HAP-1 (cell line): ENCODE results near the gene BBS7.

ENCODE experiments used
- DNase-seq, 2 experiments: peaks; one replicate each; pipeline ENCODE4 v3.0.0-alpha.2; 2016 to 2020; ENCODE audit warnings: low spot score in 2 of 2
- H3K27me3 ChIP-seq: fragments of 250-450 bp; sonication (Bioruptor Pico); 2 replicates; pipeline ENCODE4 v1.5.1; 2020; ENCODE audit warnings: low read depth, mild to moderate bottlenecking, moderate library complexity
- H3K36me3 ChIP-seq: fragments of 250-450 bp; sonication (Bioruptor Pico); replicated peaks from 2 replicates; pipeline ENCODE4 v1.5.1; 2020; ENCODE audit warnings: mild to moderate bottlenecking
- H3K4me1 ChIP-seq: fragments of 250-450 bp; sonication (Bioruptor Pico); 2 replicates; pipeline ENCODE4 v1.5.1; 2020; ENCODE audit warnings: mild to moderate bottlenecking
- H3K4me3 ChIP-seq: fragments of 250-450 bp; sonication (Bioruptor Pico); 2 replicates; pipeline ENCODE4 v1.5.1; 2020; ENCODE audit warnings: mild to moderate bottlenecking, moderate library complexity
- H3K9me3 ChIP-seq: fragments of 250-450 bp; sonication (Bioruptor Pico); 2 replicates; pipeline ENCODE4 v1.5.1; 2020; ENCODE audit warnings: mild to moderate bottlenecking, moderate library complexity
- in situ Hi-C: fragments of 300-500 bp; cut with MboI; formaldehyde crosslinking; loops from 3 replicates; pipeline ENCODE4 v1.14.3; 2020; ENCODE audit warnings: low sequenced_read_pairs, inconsistent platforms, mixed read lengths

BBS7 gene

DNA sequence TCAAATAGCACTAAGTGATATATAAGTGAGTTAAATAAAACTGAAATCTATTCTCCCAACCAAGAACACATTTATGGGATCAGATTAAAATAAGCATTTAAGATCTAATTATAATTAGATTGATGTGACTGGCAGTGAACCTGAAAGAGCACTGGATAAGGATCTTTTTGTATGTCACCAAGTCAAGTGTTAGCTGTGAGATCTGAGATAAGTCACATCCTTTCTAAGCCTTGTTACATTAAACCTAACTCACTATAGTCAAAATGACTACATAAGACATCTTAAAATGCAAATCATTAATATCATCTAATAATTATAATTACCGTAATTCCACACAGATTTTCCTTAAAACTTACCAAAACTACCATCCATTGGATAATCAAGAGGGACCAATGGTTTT lies 48.2 kb downstream of the BBS7 start:
- no peaks in the 10 kb centered on the region for H3K9me3 ChIP-seq
- peak overlapping the region; percentile 95 for H3K4me3 ChIP-seq
- H3K4me1 ChIP-seq, result peaks cover 22% of the 10 kb centered on the region
- H3K27me3 ChIP-seq, result no peaks in the 10 kb centered on the region
- H3K36me3 ChIP-seq, result peaks cover 64% of the 10 kb centered on the region
- in situ Hi-C loops, result no loop called here
- no peak for DNase-seq

GRCh38 chr4:121819216-121819965 lies 50.9 kb downstream of the BBS7 start:
- Histone ChIP-seq H3K4me3 (no peak overlapping the region), H3K27me3 (no peaks in the 10 kb centered on the region), H3K9me3 (no peaks in the 10 kb centered on the region), H3K4me1 (peaks cover 21% of the 10 kb centered on the region), H3K36me3 (peaks cover 89% of the 10 kb centered on the region)
- in situ Hi-C loops, result no loop called here
- DNase-seq, result peak in 1 of 2 experiments; percentile 27

DNA sequence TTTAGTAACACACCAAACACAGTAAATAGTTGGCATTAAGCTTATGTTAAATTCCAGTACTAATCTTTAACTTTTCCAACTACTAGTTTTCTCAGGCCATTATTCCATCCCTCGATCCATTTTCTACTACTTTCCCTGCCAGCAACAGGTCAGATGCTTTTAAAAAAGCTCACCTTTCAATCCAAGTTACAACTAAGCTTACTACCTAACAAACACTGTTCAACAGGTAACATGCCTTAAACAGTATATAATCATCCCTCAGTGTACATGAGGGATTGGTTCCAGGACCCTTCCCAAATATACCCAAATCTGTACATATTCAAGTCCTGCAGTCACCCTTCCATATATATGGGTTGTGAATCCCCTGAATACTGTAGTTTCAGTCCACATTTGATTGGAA lies 52.1 kb downstream of the BBS7 start:
- DNase-seq, result no peak
- H3K9me3 ChIP-seq, result no peaks in the 10 kb centered on the region
- peaks cover 18% of the 10 kb centered on the region for H3K4me1 ChIP-seq
- H3K27me3 ChIP-seq, result no peaks in the 10 kb centered on the region
- peaks cover 95% of the 10 kb centered on the region for H3K36me3 ChIP-seq
- in situ Hi-C loops, result no loop called here
- H3K4me3 ChIP-seq, result no peak overlapping the region

DNA sequence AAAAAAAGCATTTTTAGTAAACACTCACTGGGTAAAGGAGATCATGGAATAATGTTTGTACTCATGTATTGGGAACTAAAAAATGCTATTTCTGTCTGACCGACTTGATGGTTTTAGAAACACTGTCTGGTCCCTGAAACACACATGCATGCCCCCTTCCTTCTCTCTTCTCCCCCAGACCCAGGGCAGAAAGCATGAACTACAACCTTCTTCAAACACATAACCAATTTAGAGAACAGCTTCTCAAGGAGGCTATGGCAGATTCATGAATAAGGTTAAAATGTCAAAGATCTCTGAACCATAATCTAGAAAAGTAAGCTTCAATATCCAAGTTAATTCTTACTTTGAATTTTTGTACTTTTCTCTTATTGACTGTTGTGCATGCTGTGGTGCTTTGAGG lies 52.6 kb downstream of the BBS7 start:
- peaks cover 98% of the 10 kb centered on the region for H3K36me3 ChIP-seq
- no peaks in the 10 kb centered on the region for H3K9me3 ChIP-seq
- H3K27me3 ChIP-seq, result no peaks in the 10 kb centered on the region
- DNase-seq, result no peak
- in situ Hi-C loops, result no loop called here
- H3K4me1 ChIP-seq, result peaks cover 18% of the 10 kb centered on the region
- no peak overlapping the region for H3K4me3 ChIP-seq

DNA sequence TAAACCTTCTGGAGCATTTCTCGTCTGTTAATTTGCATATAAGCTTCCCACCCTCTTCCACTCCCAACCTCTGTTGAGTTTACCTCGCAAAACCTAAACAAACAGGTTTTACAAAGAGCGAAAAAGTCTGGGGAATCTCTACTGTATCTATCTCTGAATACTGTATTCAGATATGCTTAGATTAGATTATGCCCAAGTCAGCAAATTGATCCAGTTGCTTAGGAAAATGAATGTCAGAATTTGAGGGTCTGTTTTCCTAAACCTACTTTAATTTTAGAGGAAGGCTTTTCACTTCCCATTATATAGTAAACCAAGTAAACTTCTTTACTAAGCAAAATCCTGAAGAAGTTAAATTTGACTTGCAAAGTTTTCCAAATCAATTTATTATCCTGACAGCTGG lies 53.3 kb downstream of the BBS7 start:
- Histone ChIP-seq H3K36me3 (peaks cover 99% of the 10 kb centered on the region), H3K4me3 (no peak overlapping the region), H3K4me1 (peaks cover 14% of the 10 kb centered on the region), H3K9me3 (no peaks in the 10 kb centered on the region), H3K27me3 (no peaks in the 10 kb centered on the region)
- DNase-seq, result no peak
- in situ Hi-C loops, result no loop called here

DNA sequence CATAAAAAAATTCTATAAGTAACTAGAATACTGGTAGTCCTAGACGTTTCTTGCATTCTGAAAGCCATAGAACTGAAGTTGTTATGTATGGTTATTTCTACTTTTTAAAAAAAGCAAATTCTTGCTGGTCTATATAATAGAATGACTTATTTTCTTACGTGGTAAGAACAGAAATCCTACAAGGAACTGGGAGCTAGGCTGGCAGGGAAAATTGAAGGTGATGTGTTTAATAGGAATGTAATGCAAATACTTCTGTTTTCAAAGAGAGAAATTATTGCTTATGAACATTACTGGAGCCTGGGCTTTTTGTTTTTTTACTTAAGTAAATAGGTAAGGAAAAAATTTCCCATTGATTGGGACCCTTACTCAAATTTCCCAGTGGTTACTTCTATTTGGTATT lies 55.5 kb downstream of the BBS7 start:
- no peak for DNase-seq
- Histone ChIP-seq H3K4me3 (no peak overlapping the region), H3K36me3 (peaks cover 96% of the 10 kb centered on the region), H3K4me1 (peaks cover 2% of the 10 kb centered on the region), H3K9me3 (no peaks in the 10 kb centered on the region), H3K27me3 (no peaks in the 10 kb centered on the region)
- in situ Hi-C loops, result no loop called here

- Histone ChIP-seq H3K9me3 (no peaks in the 10 kb centered on the region), H3K4me1 (no peaks in the 10 kb centered on the region), H3K27me3 (no peaks in the 10 kb centered on the region), H3K4me3 (no peak overlapping the region), H3K36me3 (peaks cover 89% of the 10 kb centered on the region)
- in situ Hi-C loops, result no loop called here
- DNase-seq, result no peak
These were observed 59.2 kb downstream of the BBS7 start for GRCh38 chr4:121811122-121811521.

DNA sequence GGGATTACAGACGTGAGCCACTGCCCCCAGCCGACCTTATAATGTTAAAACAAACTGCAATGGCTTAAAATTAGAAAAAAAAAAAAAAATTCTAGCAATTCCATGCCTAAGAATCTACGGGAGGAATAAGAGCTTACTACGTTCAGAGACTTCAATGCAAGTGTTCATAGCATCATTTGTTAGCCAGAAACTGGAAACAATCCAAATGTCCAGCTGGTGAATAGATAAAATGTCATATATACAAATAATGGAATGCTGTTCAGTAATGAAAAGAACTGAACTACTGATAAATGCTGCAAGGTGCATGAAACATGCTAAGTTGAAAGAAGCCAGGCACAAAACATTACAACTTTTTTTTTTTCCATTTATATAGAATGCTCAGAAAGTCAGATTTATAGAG lies 63.9 kb downstream of the BBS7 start:
- H3K9me3 ChIP-seq, result no peaks in the 10 kb centered on the region
- no peak for DNase-seq
- H3K36me3 ChIP-seq, result peaks cover 75% of the 10 kb centered on the region
- H3K27me3 ChIP-seq, result no peaks in the 10 kb centered on the region
- H3K4me3 ChIP-seq, result no peak overlapping the region
- H3K4me1 ChIP-seq, result peaks cover 14% of the 10 kb centered on the region
- in situ Hi-C loops, result no loop called here

GRCh38 chr4:121801715-121802075 lies 68.6 kb downstream of the BBS7 start:
- Histone ChIP-seq H3K36me3 (peaks cover 38% of the 10 kb centered on the region), H3K4me3 (peak overlapping the region; percentile 92), H3K27me3 (no peaks in the 10 kb centered on the region), H3K9me3 (no peaks in the 10 kb centered on the region), H3K4me1 (peaks cover 29% of the 10 kb centered on the region)
- in situ Hi-C loops, result no loop called here
- no peak for DNase-seq

DNA sequence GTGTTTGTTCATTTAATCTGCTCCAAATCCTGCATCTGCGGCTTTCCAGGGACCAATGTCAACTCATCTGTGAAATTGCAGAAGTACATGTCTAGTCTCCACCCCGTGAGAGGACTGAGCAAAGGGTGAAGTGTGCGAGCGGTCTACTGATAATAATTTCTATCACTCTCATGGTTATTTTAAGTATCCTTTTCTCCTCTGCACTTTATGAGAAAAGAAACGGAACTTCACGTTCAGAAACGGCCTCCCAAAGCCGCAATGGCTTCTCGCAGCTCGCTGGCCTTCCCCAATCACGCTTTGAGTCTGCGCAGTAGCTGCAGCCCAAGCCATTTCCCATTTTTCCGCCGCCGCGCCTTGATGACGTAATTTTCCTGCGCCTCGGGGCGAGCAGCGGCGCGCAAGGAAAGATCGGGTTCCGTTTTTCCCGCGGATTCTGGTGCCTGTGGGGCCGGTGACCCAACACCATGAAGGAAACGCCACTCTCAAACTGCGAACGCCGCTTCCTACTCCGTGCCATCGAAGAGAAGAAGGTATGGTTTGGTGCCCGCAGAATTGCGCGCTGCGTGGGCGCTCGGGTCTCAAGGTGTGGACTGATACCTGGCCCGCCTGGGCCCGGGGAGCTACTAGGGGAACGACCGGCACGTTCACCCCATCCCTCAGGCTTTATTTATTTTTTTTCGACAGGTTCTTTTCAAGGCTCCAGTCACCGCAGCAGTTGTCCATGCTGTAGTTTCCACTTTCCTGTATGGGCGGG lies 69.1 kb downstream of the BBS7 start, which contains the start of gene EXOSC9:
TSS of gene EXOSC9 (plus strand) at position 363 of the 754 bp plus-strand sequence. CDS start at position 465, 102 bp downstream.
- in situ Hi-C loops, result no loop called here
- no peaks in the 10 kb centered on the region for H3K9me3 ChIP-seq
- H3K4me1 ChIP-seq, result peaks cover 33% of the 10 kb centered on the region
- DNase-seq, result peak; percentile 81 to 96
- H3K36me3 ChIP-seq, result peaks cover 35% of the 10 kb centered on the region
- H3K27me3 ChIP-seq, result no peaks in the 10 kb centered on the region
- H3K4me3 ChIP-seq, result peak within 1 kb of the TSS; percentile 92

DNA sequence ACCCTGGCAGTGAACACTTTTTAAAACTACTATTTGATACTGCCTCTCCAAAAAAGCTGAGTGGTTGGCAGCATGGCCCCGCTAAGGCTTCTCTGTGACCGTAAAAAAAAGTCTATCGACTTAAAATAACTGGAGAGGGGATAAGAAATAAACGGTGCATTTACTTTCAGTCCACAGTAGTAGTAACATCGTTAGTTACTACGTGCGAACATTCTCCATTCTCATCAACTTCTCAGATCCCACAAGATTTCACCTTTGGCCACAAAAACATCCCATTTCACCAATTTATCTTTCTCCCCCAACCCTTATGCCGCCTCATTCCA lies 69.7 kb downstream of the BBS7 start:
- Histone ChIP-seq H3K9me3 (no peaks in the 10 kb centered on the region), H3K27me3 (no peaks in the 10 kb centered on the region), H3K4me1 (peaks cover 38% of the 10 kb centered on the region), H3K4me3 (peak overlapping the region; percentile 92), H3K36me3 (peaks cover 35% of the 10 kb centered on the region)
- DNase-seq, result no peak
- in situ Hi-C loops, result no loop called here

DNA sequence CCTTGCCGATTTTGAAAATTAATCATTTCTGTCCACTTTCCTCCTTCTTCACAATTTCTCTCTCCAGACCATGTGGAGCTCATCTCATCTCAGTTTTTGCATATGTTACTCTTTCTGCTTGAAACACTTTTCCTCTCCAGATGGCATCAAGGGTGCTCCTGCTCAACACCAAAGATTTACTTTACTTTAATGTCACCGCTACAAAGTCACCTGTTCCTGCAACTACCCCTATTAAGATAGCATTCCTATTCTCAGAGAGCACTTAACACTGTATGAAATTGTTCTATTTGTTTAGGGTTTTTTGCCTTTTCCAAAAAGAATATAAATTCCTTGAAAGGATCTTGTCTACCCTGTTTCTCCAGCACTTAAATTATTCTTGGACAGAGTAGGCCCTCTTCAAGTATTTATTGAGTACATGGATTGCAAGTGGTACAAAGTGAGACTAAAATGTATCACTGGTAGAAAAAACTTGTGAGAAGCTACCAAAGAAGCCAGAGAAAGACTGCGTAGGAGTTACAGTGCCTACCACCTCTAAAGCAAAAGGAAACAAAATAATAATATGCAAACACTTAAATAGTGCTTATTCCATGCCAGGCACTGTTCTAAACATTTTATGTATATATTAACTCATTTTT lies 70.3 kb downstream of the BBS7 start:
- no peaks in the 10 kb centered on the region for H3K9me3 ChIP-seq
- H3K36me3 ChIP-seq, result peaks cover 29% of the 10 kb centered on the region
- H3K4me3 ChIP-seq, result no peak overlapping the region
- in situ Hi-C loops, result no loop called here
- no peaks in the 10 kb centered on the region for H3K27me3 ChIP-seq
- H3K4me1 ChIP-seq, result peaks cover 44% of the 10 kb centered on the region
- no peak for DNase-seq

DNA sequence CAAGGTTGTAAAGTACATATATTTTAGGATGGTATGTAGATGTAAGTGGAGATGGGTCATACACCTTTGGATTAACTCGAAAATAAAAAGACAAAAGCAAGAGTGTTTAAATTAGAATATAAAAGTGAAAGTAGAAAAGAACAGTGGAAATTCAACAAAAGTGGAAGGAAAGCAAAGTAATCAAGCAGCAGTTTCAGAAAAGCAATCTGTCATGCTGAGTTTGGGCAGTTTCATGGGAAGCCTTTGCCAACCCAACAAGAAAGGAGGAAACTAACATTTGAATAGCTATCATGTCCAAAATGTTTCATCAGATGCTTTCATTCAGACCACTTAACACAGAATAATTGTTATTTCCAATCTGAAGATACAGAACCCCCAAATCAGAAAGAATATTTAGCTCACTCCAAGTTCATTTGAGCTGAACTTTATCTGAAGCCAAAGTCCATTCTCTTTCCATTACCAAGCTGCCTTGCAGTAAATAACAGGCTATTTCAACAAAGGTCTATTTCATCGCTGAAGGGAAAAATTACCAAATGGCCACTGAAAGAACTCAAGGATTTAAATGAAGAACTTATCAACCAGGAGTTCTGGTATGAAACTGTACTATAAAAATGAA lies 71.0 kb downstream of the BBS7 start:
- no peaks in the 10 kb centered on the region for H3K9me3 ChIP-seq
- peaks cover 47% of the 10 kb centered on the region for H3K4me1 ChIP-seq
- H3K36me3 ChIP-seq, result peaks cover 22% of the 10 kb centered on the region
- H3K27me3 ChIP-seq, result no peaks in the 10 kb centered on the region
- DNase-seq, result no peak
- in situ Hi-C loops, result no loop called here
- H3K4me3 ChIP-seq, result no peak overlapping the region

GRCh38 chr4:121796283-121796682 lies 74.0 kb downstream of the BBS7 start:
- no peak overlapping the region for H3K4me3 ChIP-seq
- H3K27me3 ChIP-seq, result no peaks in the 10 kb centered on the region
- peaks cover 33% of the 10 kb centered on the region for H3K4me1 ChIP-seq
- in situ Hi-C loops, result no loop called here
- H3K36me3 ChIP-seq, result peaks cover under 1% of the 10 kb centered on the region
- peak; percentile 58 to 95 for DNase-seq
- H3K9me3 ChIP-seq, result no peaks in the 10 kb centered on the region
